Measurements from ENCODE around the gene COL28A1. TPM values are rescaled to one million over a fixed set of nuclear protein-coding genes. Genes with fewer than 3 reads are reported as not detected.

Gene COL28A1
- total RNA-seq, 1 donor, result 0.36 TPM

- DNase-seq (ENCODE audit: insufficient read length, low spot score, missing footprints), result no peak
- no peaks in the 10 kb centered on the region for H3K27me3 ChIP-seq (ENCODE audit: insufficient read depth, low read length)
- H3K27ac ChIP-seq (ENCODE audit: low read depth, low read length), result no peak overlapping the region
- TF ChIP-seq, protein P1, sequence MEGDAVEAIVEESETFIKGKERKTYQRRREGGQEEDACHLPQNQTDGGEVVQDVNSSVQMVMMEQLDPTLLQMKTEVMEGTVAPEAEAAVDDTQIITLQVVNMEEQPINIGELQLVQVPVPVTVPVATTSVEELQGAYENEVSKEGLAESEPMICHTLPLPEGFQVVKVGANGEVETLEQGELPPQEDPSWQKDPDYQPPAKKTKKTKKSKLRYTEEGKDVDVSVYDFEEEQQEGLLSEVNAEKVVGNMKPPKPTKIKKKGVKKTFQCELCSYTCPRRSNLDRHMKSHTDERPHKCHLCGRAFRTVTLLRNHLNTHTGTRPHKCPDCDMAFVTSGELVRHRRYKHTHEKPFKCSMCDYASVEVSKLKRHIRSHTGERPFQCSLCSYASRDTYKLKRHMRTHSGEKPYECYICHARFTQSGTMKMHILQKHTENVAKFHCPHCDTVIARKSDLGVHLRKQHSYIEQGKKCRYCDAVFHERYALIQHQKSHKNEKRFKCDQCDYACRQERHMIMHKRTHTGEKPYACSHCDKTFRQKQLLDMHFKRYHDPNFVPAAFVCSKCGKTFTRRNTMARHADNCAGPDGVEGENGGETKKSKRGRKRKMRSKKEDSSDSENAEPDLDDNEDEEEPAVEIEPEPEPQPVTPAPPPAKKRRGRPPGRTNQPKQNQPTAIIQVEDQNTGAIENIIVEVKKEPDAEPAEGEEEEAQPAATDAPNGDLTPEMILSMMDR (IDR thresholded peaks at IDR 0.05; ENCODE audit: extremely low read depth, low read depth, low read length), result no peak
- H3K9me3 ChIP-seq (ENCODE audit: low read depth, low read length), result no peaks in the 10 kb centered on the region
- no peak overlapping the region for H2AFZ ChIP-seq (ENCODE audit: low read length)
- no peak overlapping the region for H3K4me2 ChIP-seq (ENCODE audit: insufficient read depth, low read length)
- no peaks in the 10 kb centered on the region for H3K36me3 ChIP-seq (ENCODE audit: insufficient read depth, low read length)
- no peaks in the 10 kb centered on the region for H3K4me1 ChIP-seq (ENCODE audit: insufficient read depth, low read length)
- H4K20me1 ChIP-seq (ENCODE audit: insufficient read depth, low read length), result no peaks in the 10 kb centered on the region
- no peaks in the 10 kb centered on the region for H3K79me2 ChIP-seq (ENCODE audit: insufficient read depth, low read length)
- no peak overlapping the region for H3K4me3 ChIP-seq (ENCODE audit: insufficient read depth, low read length)
These were observed 113.8 kb downstream of the COL28A1 start for GRCh38 chr7:7421826-7422225.

- Histone ChIP-seq H3K36me3 (ENCODE audit: insufficient read depth, low read length) (no peaks in the 10 kb centered on the region), H3K4me1 (ENCODE audit: insufficient read depth, low read length) (peaks cover 3% of the 10 kb centered on the region), H3K4me3 (ENCODE audit: insufficient read depth, low read length) (no peak overlapping the region), H4K20me1 (ENCODE audit: insufficient read depth, low read length) (no peaks in the 10 kb centered on the region), H3K27ac (ENCODE audit: low read depth, low read length) (no peak overlapping the region), H3K27me3 (ENCODE audit: insufficient read depth, low read length) (no peaks in the 10 kb centered on the region), H3K4me2 (ENCODE audit: insufficient read depth, low read length) (no peak overlapping the region), H2AFZ (ENCODE audit: low read length) (no peak overlapping the region), H3K79me2 (ENCODE audit: insufficient read depth, low read length) (no peaks in the 10 kb centered on the region), H3K9me3 (ENCODE audit: low read depth, low read length) (no peaks in the 10 kb centered on the region)
- peak; percentile 25 for DNase-seq (ENCODE audit: insufficient read length, low spot score, missing footprints)
- TF ChIP-seq, protein P1 (IDR thresholded peaks at IDR 0.05; ENCODE audit: extremely low read depth, low read depth, low read length), result no peak
These were observed 116.7 kb downstream of the COL28A1 start for GRCh38 chr7:7418997-7419396.

- H2AFZ ChIP-seq (ENCODE audit: low read length), result no peak overlapping the region
- no peak overlapping the region for H3K4me2 ChIP-seq (ENCODE audit: insufficient read depth, low read length)
- no peaks in the 10 kb centered on the region for H4K20me1 ChIP-seq (ENCODE audit: insufficient read depth, low read length)
- DNase-seq (ENCODE audit: insufficient read length, low spot score, missing footprints), result no peak
- TF ChIP-seq, protein P1 (IDR thresholded peaks at IDR 0.05; ENCODE audit: extremely low read depth, low read depth, low read length), result no peak
- H3K9me3 ChIP-seq (ENCODE audit: low read depth, low read length), result no peaks in the 10 kb centered on the region
- peaks cover 3% of the 10 kb centered on the region for H3K4me1 ChIP-seq (ENCODE audit: insufficient read depth, low read length)
- no peaks in the 10 kb centered on the region for H3K27me3 ChIP-seq (ENCODE audit: insufficient read depth, low read length)
- no peak overlapping the region for H3K27ac ChIP-seq (ENCODE audit: low read depth, low read length)
- H3K79me2 ChIP-seq (ENCODE audit: insufficient read depth, low read length), result no peaks in the 10 kb centered on the region
- H3K36me3 ChIP-seq (ENCODE audit: insufficient read depth, low read length), result no peaks in the 10 kb centered on the region
- no peak overlapping the region for H3K4me3 ChIP-seq (ENCODE audit: insufficient read depth, low read length)
These were observed 117.8 kb downstream of the COL28A1 start for GRCh38 chr7:7417851-7418250.

- Histone ChIP-seq H3K9me3 (ENCODE audit: low read depth, low read length) (no peaks in the 10 kb centered on the region), H3K79me2 (ENCODE audit: insufficient read depth, low read length) (no peaks in the 10 kb centered on the region), H3K27me3 (ENCODE audit: insufficient read depth, low read length) (no peaks in the 10 kb centered on the region), H3K4me2 (ENCODE audit: insufficient read depth, low read length) (no peak overlapping the region), H3K4me1 (ENCODE audit: insufficient read depth, low read length) (peaks cover 3% of the 10 kb centered on the region), H3K36me3 (ENCODE audit: insufficient read depth, low read length) (no peaks in the 10 kb centered on the region), H2AFZ (ENCODE audit: low read length) (no peak overlapping the region), H3K4me3 (ENCODE audit: insufficient read depth, low read length) (no peak overlapping the region), H3K27ac (ENCODE audit: low read depth, low read length) (no peak overlapping the region), H4K20me1 (ENCODE audit: insufficient read depth, low read length) (no peaks in the 10 kb centered on the region)
- no peak for DNase-seq (ENCODE audit: insufficient read length, low spot score, missing footprints)
- TF ChIP-seq, protein P1 (IDR thresholded peaks at IDR 0.05; ENCODE audit: extremely low read depth, low read depth, low read length), result no peak
These were observed 118.3 kb downstream of the COL28A1 start for GRCh38 chr7:7417414-7417813.
